K562 (cell line): ENCODE data around the gene ANAPC16. TPM values are rescaled to one million over a fixed set of nuclear protein-coding genes. Genes with fewer than 3 reads are reported as not detected.

Experiments used
- ATAC-seq: fragments of 200-7000 bp; cut with Tn5 transposase; 3 replicates; pipeline ENCODE4 v1.9.1; 2020; ENCODE audit warnings: moderate library complexity
- BruUV-seq: library from RNA; stranded (reverse); fragments of 400-500 nt; replicated peaks from 2 replicates; lab custom pipeline; 2021; lab: Mats Ljungman, UMichigan
- CTCF ChIA-PET: fragments of 300-600 bp; formaldehyde crosslinking; extraction: SDS; loops from one replicate; lab custom pipeline; 2021; ENCODE audit warnings: low intra/inter-chr PET ratio; lab: Yijun Ruan, JAX
- POLR2A ChIA-PET: fragments of 300-600, 350-650 bp; sonication (Branson Sonifier 250); formaldehyde crosslinking; extraction: SDS; loops from one replicate; lab custom pipeline; 2021; ENCODE audit warnings: antibody characterized with exemption, inconsistent platforms; lab: Yijun Ruan, JAX
- DNase-seq, 4 experiments: peaks; one replicate each; pipeline versions ENCODE4 v3.0.0 to v3.0.0-alpha.2; 2011 to 2018; ENCODE audit warnings: low spot score in 3 of 4, mixed read lengths in 3 of 4; ENCODE audit errors: extremely low read depth in 1 of 4
- FAIRE-seq: peaks from 2 replicates; lab custom pipeline; 2011; peaks lifted over from hg19 to GRCh38; lab: Jason Lieb, UNC
- H2AFZ ChIP-seq: 2 replicates; pipeline ENCODE4 v1.6.0; 2011; ENCODE audit warnings: low read depth, low read length, control low read depth, inconsistent platforms
- H3K27ac ChIP-seq: fragments of 200-600 bp; 3 replicates; pipeline ENCODE4 v1.8.0; 2011; ENCODE audit warnings: low read depth, mild to moderate bottlenecking, control low read depth, inconsistent platforms, low read length, moderate library complexity, mixed read lengths; ENCODE audit errors: extremely low read depth
- H3K27me3 ChIP-seq, 2 experiments: fragments of 300-600 bp in 1 of 2; 2 replicates in 1 of 2; 3 replicates in 1 of 2; pipeline versions ENCODE4 v1.6.0 to v1.8.0; 2011; ENCODE audit warnings: inconsistent platforms in 2 of 2, low read length in 2 of 2, mild to moderate bottlenecking in 1 of 2, mixed read lengths in 1 of 2, moderate library complexity in 1 of 2; ENCODE audit not compliant: control insufficient read depth in 2 of 2, insufficient read depth in 2 of 2
- H3K36me3 ChIP-seq: fragments of 300-600 bp; 3 replicates; pipeline ENCODE4 v1.8.0; 2011; ENCODE audit warnings: mild to moderate bottlenecking, low read length, inconsistent platforms; ENCODE audit not compliant: control insufficient read depth, insufficient read depth
- H3K4me1 ChIP-seq, 2 experiments: fragments of 200-600 bp in 1 of 2; replicated peaks in 1 of 2; 2 replicates in 1 of 2; 3 replicates in 1 of 2; pipeline versions ENCODE4 v1.5.1 to v1.8.0; 2011; ENCODE audit warnings: inconsistent platforms in 2 of 2, low read length in 2 of 2, mild to moderate bottlenecking in 1 of 2, mixed read lengths in 1 of 2, moderate library complexity in 1 of 2; ENCODE audit not compliant: control insufficient read depth in 2 of 2, insufficient read depth in 2 of 2
- H3K4me2 ChIP-seq: 2 replicates; pipeline ENCODE4 v1.6.1; 2011; ENCODE audit warnings: low read length, control low read depth, inconsistent platforms, mixed read lengths; ENCODE audit not compliant: insufficient read depth
- H3K4me3 ChIP-seq: fragments of 200-600 bp; sonication (generic), shearing (Covaris generic); 2 replicates; pipeline ENCODE4 v1.5.1; 2016; ENCODE audit warnings: control low read depth, inconsistent platforms
- H3K79me2 ChIP-seq: fragments of 200-600 bp; 3 replicates; pipeline ENCODE4 v1.8.0; 2011; ENCODE audit warnings: low read length, inconsistent platforms; ENCODE audit not compliant: control insufficient read depth, insufficient read depth
- H3K9ac ChIP-seq, 2 experiments: 2 replicates each; pipeline versions ENCODE4 v1.6.0 to v1.6.1; 2011; ENCODE audit warnings: low read depth in 2 of 2, low read length in 2 of 2, control low read depth in 1 of 2, inconsistent platforms in 1 of 2, mild to moderate bottlenecking in 1 of 2, mixed read lengths in 1 of 2; ENCODE audit not compliant: insufficient read depth in 1 of 2
- H3K9me1 ChIP-seq: one replicate; pipeline ENCODE4 v1.6.0; 2011; ENCODE audit warnings: inconsistent platforms, mild to moderate bottlenecking, low read length, moderate library complexity; ENCODE audit not compliant: control insufficient read depth, insufficient read depth
- H3K9me3 ChIP-seq: replicated peaks from 2 replicates; pipeline ENCODE4 v1.5.1; 2011; ENCODE audit warnings: low read depth, low read length, inconsistent platforms; ENCODE audit not compliant: control insufficient read depth, insufficient read depth
- H4K20me1 ChIP-seq: replicated peaks from 2 replicates; pipeline ENCODE4 v1.6.1; 2011; ENCODE audit warnings: low read length, inconsistent platforms, mixed read lengths; ENCODE audit not compliant: control insufficient read depth, insufficient read depth
- ARID2 ChIP-seq: fragments of 450-650 bp; IDR thresholded peaks from 2 replicates; pipeline ENCODE4 v1.6.1; 2017; ENCODE audit warnings: antibody characterized with exemption, mild to moderate bottlenecking
- BRF2 ChIP-seq: IDR thresholded peaks from 3 replicates; pipeline ENCODE4 v1.6.1; 2011; ENCODE audit warnings: borderline replicate concordance, mild to moderate bottlenecking; ENCODE audit not compliant: insufficient read length, insufficient read depth
- CBX3 ChIP-seq, 2 experiments: IDR thresholded peaks; 1 replicate in 1 of 2; 2 replicates in 1 of 2; pipeline ENCODE4 v1.6.1; 2012; ENCODE audit warnings: inconsistent platforms in 2 of 2, low read length in 2 of 2, borderline replicate concordance in 1 of 2, control low read depth in 1 of 2
- FOXK1 ChIP-seq: sonication (generic); formaldehyde crosslinking; IDR thresholded peaks from 2 replicates; pipeline ENCODE4 v1.8.0; 2022; ENCODE audit warnings: missing genetic modification reagents, mild to moderate bottlenecking, borderline replicate concordance
- SMAD3 ChIP-seq: fragments of 450-650 bp; formaldehyde crosslinking; conservative IDR thresholded peaks from 2 replicates; pipeline ENCODE4 v1.4.0; 2020; ENCODE audit warnings: mild to moderate bottlenecking
- SMAD4 ChIP-seq: fragments of 250-450 bp; sonication (Bioruptor Pico); conservative IDR thresholded peaks from 2 replicates; pipeline ENCODE4 v1.8.0; 2021; ENCODE audit warnings: inconsistent platforms, mild to moderate bottlenecking, moderate library complexity
- TBP ChIP-seq: optimal IDR thresholded peaks from 2 replicates; pipeline ENCODE3; 2011; ENCODE audit warnings: low read depth, low read length, improper control_type of control experiment
- ZBTB12 ChIP-seq: fragments of 250-450 bp; sonication (Bioruptor Pico); IDR thresholded peaks from 2 replicates; pipeline ENCODE4 v1.4.0; 2020
- ZNF384 ChIP-seq: IDR thresholded peaks from 2 replicates; pipeline ENCODE4 v1.6.1; 2012; ENCODE audit warnings: low read depth, low read length, improper control_type of control experiment
- ZNF780A ChIP-seq: fragments of 250-450 bp; sonication (Bioruptor Pico); IDR thresholded peaks from 2 replicates; pipeline ENCODE4 v1.5.0; 2021; ENCODE audit warnings: mild to moderate bottlenecking
- WGBS: fragments of 100-300 bp; shearing (Covaris generic); methylation state at CpG from one replicate; pipeline ENCODE4 v1.1.6; 2016; ENCODE audit warnings: low coverage, mixed read lengths; ENCODE audit not compliant: insufficient coverage; ENCODE audit errors: missing lambda C conversion rate; 5-methylcytosine and 5-hydroxymethylcytosine counted together
- in situ Hi-C: fragments of 300-500 bp; cut with MboI; formaldehyde crosslinking; loops from 4 replicates; pipeline ENCODE4 v1.15.0; 2018; ENCODE audit warnings: inconsistent platforms, mixed read lengths
- intact Hi-C: fragments of 100-400 bp; cut with micrococcal nuclease; formaldehyde crosslinking; loops from 2 replicates; pipeline ENCODE4 v1.14.2; 2022
- polyA plus RNA-seq, 8 experiments: library from polyadenylated mRNA; depleted of rRNA in 4 of 8; stranded (reverse) in 5 of 8; unstranded in 3 of 8; fragments of >200 nt; fragmentation: Nextera tagmentation in 2 of 8; fragmentation: Illumina TruSeq in 1 of 8; extraction: Ambion mirVana in 2 of 8; extraction: Trizol in 1 of 8; gene quantifications; 2 replicates each; pipeline versions ENCODE4 v1.2.1 to v1.2.3, GENCODE V29; 2011 to 2014; ENCODE audit warnings: inconsistent platforms in 1 of 8, missing spikeins in 1 of 8
- total RNA-seq, 7 experiments: library from RNA; depleted of rRNA in 6 of 7; stranded (reverse); fragments of >200 nt in 6 of 7; fragmentation: Illumina TruSeq in 2 of 7; extraction: Trizol in 2 of 7; gene quantifications; 2 replicates each; pipeline versions ENCODE4 v1.2.1 to v1.2.3, GENCODE V29; 2011 to 2021; ENCODE audit warnings: low replicate concordance in 1 of 7
- TF ChIP-seq, protein P1 (sequence below): sonication (generic); formaldehyde crosslinking; IDR thresholded peaks from 2 replicates; pipeline ENCODE4 v1.8.0; 2023; ENCODE audit warnings: missing genetic modification reagents, mild to moderate bottlenecking, borderline replicate concordance

ANAPC16 gene
- total and polyA plus RNA-seq, 9 of the 15 experiments (the other 6 are each of a cell fraction or from before 2014, with no cell fraction given): 42.6 to 208 (median 108) TPM

GRCh38 chr10:72241691-72242252, 26.0 kb downstream of the ANAPC16 start:
- in situ Hi-C loops: no loop called here
- no peak overlapping the region for H3K27ac ChIP-seq
- intact Hi-C loops: no loop called here
- CTCF ChIA-PET: no interaction called here
- no TSS peak for BruUV-seq
- no peak overlapping the region for H3K9ac ChIP-seq
- no peaks in the 10 kb centered on the region for H3K79me2 ChIP-seq
- no peaks in the 10 kb centered on the region for H3K9me1 ChIP-seq
- no peaks in the 10 kb centered on the region for H3K27me3 ChIP-seq
- DNase-seq: no peak
- FAIRE-seq: no peak
- peaks cover 20 to 32% of the 10 kb centered on the region in 2 experiments for H3K4me1 ChIP-seq
- 65% methylated on average over 8 of the region's 8 CpGs for WGBS
- no peak for ATAC-seq
- POLR2A ChIA-PET: interaction anchor here (0.6 to 1.6 kb wide), 4 partner anchors 9 to 60 kb away, joined by 3 read pairs; no protein-coding TSS in a partner anchor
- no peaks in the 10 kb centered on the region for H3K9me3 ChIP-seq
- peaks cover 3% of the 10 kb centered on the region; the same call in 2 of the 3 replicates for H3K36me3 ChIP-seq
- H3K4me2 ChIP-seq: no peak overlapping the region
- H3K4me3 ChIP-seq: no peak overlapping the region
- H4K20me1 ChIP-seq: no peaks in the 10 kb centered on the region
- TF ChIP-seq BRF2: no peak
- no peak for TF ChIP-seq CBX3 (IDR thresholded peaks at IDR 0.05; ENCODE audit: borderline replicate concordance in 1 of 2, low read length in 2 of 2)
- TF ChIP-seq ZBTB12 (CRISPR knock-in tag): no peak
- no peak for TF ChIP-seq ZNF384
- TF ChIP-seq ARID2: no peak
- TF ChIP-seq FOXK1 (CRISPR knock-in tag): no peak
- TF ChIP-seq TBP: no peak
- TF ChIP-seq, protein P1, sequence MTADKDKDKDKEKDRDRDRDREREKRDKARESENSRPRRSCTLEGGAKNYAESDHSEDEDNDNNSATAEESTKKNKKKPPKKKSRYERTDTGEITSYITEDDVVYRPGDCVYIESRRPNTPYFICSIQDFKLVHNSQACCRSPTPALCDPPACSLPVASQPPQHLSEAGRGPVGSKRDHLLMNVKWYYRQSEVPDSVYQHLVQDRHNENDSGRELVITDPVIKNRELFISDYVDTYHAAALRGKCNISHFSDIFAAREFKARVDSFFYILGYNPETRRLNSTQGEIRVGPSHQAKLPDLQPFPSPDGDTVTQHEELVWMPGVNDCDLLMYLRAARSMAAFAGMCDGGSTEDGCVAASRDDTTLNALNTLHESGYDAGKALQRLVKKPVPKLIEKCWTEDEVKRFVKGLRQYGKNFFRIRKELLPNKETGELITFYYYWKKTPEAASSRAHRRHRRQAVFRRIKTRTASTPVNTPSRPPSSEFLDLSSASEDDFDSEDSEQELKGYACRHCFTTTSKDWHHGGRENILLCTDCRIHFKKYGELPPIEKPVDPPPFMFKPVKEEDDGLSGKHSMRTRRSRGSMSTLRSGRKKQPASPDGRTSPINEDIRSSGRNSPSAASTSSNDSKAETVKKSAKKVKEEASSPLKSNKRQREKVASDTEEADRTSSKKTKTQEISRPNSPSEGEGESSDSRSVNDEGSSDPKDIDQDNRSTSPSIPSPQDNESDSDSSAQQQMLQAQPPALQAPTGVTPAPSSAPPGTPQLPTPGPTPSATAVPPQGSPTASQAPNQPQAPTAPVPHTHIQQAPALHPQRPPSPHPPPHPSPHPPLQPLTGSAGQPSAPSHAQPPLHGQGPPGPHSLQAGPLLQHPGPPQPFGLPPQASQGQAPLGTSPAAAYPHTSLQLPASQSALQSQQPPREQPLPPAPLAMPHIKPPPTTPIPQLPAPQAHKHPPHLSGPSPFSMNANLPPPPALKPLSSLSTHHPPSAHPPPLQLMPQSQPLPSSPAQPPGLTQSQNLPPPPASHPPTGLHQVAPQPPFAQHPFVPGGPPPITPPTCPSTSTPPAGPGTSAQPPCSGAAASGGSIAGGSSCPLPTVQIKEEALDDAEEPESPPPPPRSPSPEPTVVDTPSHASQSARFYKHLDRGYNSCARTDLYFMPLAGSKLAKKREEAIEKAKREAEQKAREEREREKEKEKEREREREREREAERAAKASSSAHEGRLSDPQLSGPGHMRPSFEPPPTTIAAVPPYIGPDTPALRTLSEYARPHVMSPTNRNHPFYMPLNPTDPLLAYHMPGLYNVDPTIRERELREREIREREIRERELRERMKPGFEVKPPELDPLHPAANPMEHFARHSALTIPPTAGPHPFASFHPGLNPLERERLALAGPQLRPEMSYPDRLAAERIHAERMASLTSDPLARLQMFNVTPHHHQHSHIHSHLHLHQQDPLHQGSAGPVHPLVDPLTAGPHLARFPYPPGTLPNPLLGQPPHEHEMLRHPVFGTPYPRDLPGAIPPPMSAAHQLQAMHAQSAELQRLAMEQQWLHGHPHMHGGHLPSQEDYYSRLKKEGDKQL (CRISPR knock-in tag): no peak
- no peak for TF ChIP-seq ZNF780A (CRISPR knock-in tag)
- TF ChIP-seq SMAD4 (CRISPR knock-in tag): no peak
- TF ChIP-seq SMAD3: no peak
- no peak overlapping the region for H2AFZ ChIP-seq
